HG03571 (cell line): ENCODE measurements around the gene PSMD6.
A peak's percentile ranks its signal among the peaks of the same experiment; 100 is the strongest.

ENCODE experiments used
- ATAC-seq: cut with Tn5 transposase; IDR thresholded peaks from one replicate; pipeline ENCODE4 v1.9.1; 2021; ENCODE audit not compliant: unreplicated experiment

Gene PSMD6

GRCh38 chr3:64023187-64023860 lies at the start of gene PSMD6:
TSS of gene PSMD6 (minus strand) at chr3:64023494. CDS start at chr3:64023419, 75 bp downstream.
- ATAC-seq, result peak; percentile 98

GRCh38 chr3:64072126-64072525 lies 48.8 kb upstream of the PSMD6 start:
- ATAC-seq, result no peak

- ATAC-seq, result no peak
Observed at GRCh38 chr3:64070704-64071103, 47.4 kb upstream of the PSMD6 start.

- no peak for ATAC-seq
Observed at GRCh38 chr3:64067506-64068346, 44.4 kb upstream of the PSMD6 start.

- no peak for ATAC-seq
Observed at GRCh38 chr3:64064804-64065203, 41.5 kb upstream of the PSMD6 start.

GRCh38 chr3:64063983-64064438 lies 40.7 kb upstream of the PSMD6 start:
- no peak for ATAC-seq

- ATAC-seq, result no peak
Observed at GRCh38 chr3:64063207-64063982, 40.1 kb upstream of the PSMD6 start.

GRCh38 chr3:64061628-64062027 lies 38.3 kb upstream of the PSMD6 start:
- ATAC-seq, result no peak

- no peak for ATAC-seq
Observed at GRCh38 chr3:64059484-64060175, 36.3 kb upstream of the PSMD6 start.

- no peak for ATAC-seq
Observed at GRCh38 chr3:64058566-64058965, 35.3 kb upstream of the PSMD6 start.

- no peak for ATAC-seq
Observed at GRCh38 chr3:64057231-64057630, 33.9 kb upstream of the PSMD6 start.

- no peak for ATAC-seq
Observed at GRCh38 chr3:64056606-64057180, 33.4 kb upstream of the PSMD6 start.

GRCh38 chr3:64055076-64055475 lies 31.8 kb upstream of the PSMD6 start:
- ATAC-seq, result no peak

GRCh38 chr3:64054488-64054887 lies 31.2 kb upstream of the PSMD6 start:
- no peak for ATAC-seq

- no peak for ATAC-seq
Observed at GRCh38 chr3:64053581-64053980, 30.3 kb upstream of the PSMD6 start.

- no peak for ATAC-seq
Observed at GRCh38 chr3:64053117-64053516, 29.8 kb upstream of the PSMD6 start.

- ATAC-seq, result no peak
Observed at GRCh38 chr3:64049832-64050231, 26.5 kb upstream of the PSMD6 start.

GRCh38 chr3:64049136-64049535 lies 25.8 kb upstream of the PSMD6 start:
- ATAC-seq, result no peak

GRCh38 chr3:64048631-64049061 lies 25.4 kb upstream of the PSMD6 start:
- no peak for ATAC-seq

- no peak for ATAC-seq
Observed at GRCh38 chr3:64047787-64048186, 24.5 kb upstream of the PSMD6 start.
